H1 (cell line): ENCODE measurements around the gene AK2. TPM values are rescaled to one million over a fixed set of nuclear protein-coding genes. Genes with fewer than 3 reads are reported as not detected.

ENCODE experiments used
- CTCF ChIA-PET: fragments of 300-600 bp; sonication (Branson Sonifier 250); formaldehyde crosslinking; loops from one replicate; lab custom pipeline; 2021; ENCODE audit not compliant: partially characterized antibody; lab: Charles Lee
- POLR2A ChIA-PET: fragments of 300-600 bp; sonication (Branson Sonifier 250); formaldehyde crosslinking; loops from one replicate; lab custom pipeline; 2021; ENCODE audit warnings: inconsistent platforms; ENCODE audit not compliant: partially characterized antibody; lab: Charles Lee
- DNase-seq, 2 experiments: peaks; one replicate each; pipeline versions ENCODE4 v3.0.0 to v3.0.0-alpha.2; 2010 to 2022; ENCODE audit warnings: low spot score in 2 of 2, low read depth in 1 of 2, mixed read lengths in 1 of 2
- FAIRE-seq: peaks from 2 replicates; lab custom pipeline; 2011; peaks lifted over from hg19 to GRCh38; lab: Jason Lieb, UNC
- H2AFZ ChIP-seq: 2 replicates; pipeline ENCODE4 v1.8.1; 2012; ENCODE audit warnings: low read length, inconsistent platforms
- H2AK5ac ChIP-seq: 2 replicates; pipeline ENCODE4 v1.6.1; 2013; ENCODE audit warnings: low read depth, low read length
- H2BK120ac ChIP-seq: replicated peaks from 2 replicates; pipeline ENCODE3; 2013; ENCODE audit warnings: low read depth, low read length, inconsistent platforms
- H2BK12ac ChIP-seq: 2 replicates; pipeline ENCODE4 v1.6.1; 2013; ENCODE audit warnings: low read depth, low read length
- H2BK15ac ChIP-seq: 2 replicates; pipeline ENCODE4 v1.6.1; 2013; ENCODE audit warnings: low read length
- H2BK20ac ChIP-seq: 2 replicates; pipeline ENCODE4 v1.6.1; 2013; ENCODE audit warnings: low read length
- H2BK5ac ChIP-seq: 2 replicates; pipeline ENCODE4 v1.6.1; 2013; ENCODE audit warnings: low read depth, low read length
- H3K14ac ChIP-seq: 2 replicates; pipeline ENCODE4 v1.6.1; 2013; ENCODE audit warnings: inconsistent platforms; ENCODE audit not compliant: insufficient read length
- H3K18ac ChIP-seq: 2 replicates; pipeline ENCODE4 v1.6.1; 2013; ENCODE audit warnings: low read length; ENCODE audit errors: extremely low read depth
- H3K23ac ChIP-seq: 2 replicates; pipeline ENCODE4 v1.6.1; 2013; ENCODE audit warnings: inconsistent platforms; ENCODE audit not compliant: insufficient read length
- H3K23me2 ChIP-seq: 2 replicates; pipeline ENCODE4 v1.6.1; 2013; ENCODE audit warnings: low read depth, low read length
- H3K27ac ChIP-seq: 2 replicates; pipeline ENCODE4 v1.6.1; 2011; ENCODE audit warnings: low read depth, low read length, inconsistent platforms
- H3K27me3 ChIP-seq, 4 experiments: replicated peaks in 1 of 4; 1 replicate in 1 of 4; 2 replicates in 3 of 4; pipeline versions ENCODE4 v1.6.1 to v1.8.1; 2011 to 2013; ENCODE audit warnings: low read length in 3 of 4, mild to moderate bottlenecking in 3 of 4, inconsistent platforms in 2 of 4, mixed read lengths in 2 of 4, moderate library complexity in 1 of 4; ENCODE audit not compliant: control insufficient read depth in 3 of 4, insufficient read depth in 3 of 4; ENCODE audit errors: extremely low read depth in 1 of 4
- H3K36me3 ChIP-seq, 4 experiments: 2 replicates each; pipeline versions ENCODE4 v1.6.1 to v1.8.1; 2011 to 2013; ENCODE audit warnings: mild to moderate bottlenecking in 4 of 4, low read length in 3 of 4, moderate library complexity in 2 of 4, control low read depth in 1 of 4, inconsistent platforms in 1 of 4; ENCODE audit not compliant: insufficient read depth in 4 of 4, control insufficient read depth in 2 of 4
- H3K4ac ChIP-seq: replicated peaks from 2 replicates; pipeline ENCODE3; 2013; ENCODE audit warnings: low read length, low read depth, mixed read lengths, inconsistent platforms; ENCODE audit not compliant: insufficient read length
- H3K4me1 ChIP-seq, 4 experiments: replicated peaks in 1 of 4; 1 replicate in 1 of 4; 2 replicates in 3 of 4; pipeline versions ENCODE4 v1.6.1 to v1.8.1; 2011 to 2013; ENCODE audit warnings: low read length in 3 of 4, inconsistent platforms in 2 of 4, mixed read lengths in 1 of 4; ENCODE audit not compliant: insufficient read depth in 4 of 4, control insufficient read depth in 3 of 4
- H3K4me2 ChIP-seq, 2 experiments: 2 replicates each; pipeline versions ENCODE4 v1.6.1 to v1.8.1; 2011 to 2013; ENCODE audit warnings: low read depth in 2 of 2, low read length in 2 of 2, control low read depth in 1 of 2, inconsistent platforms in 1 of 2, mild to moderate bottlenecking in 1 of 2; ENCODE audit not compliant: insufficient read depth in 1 of 2
- H3K4me3 ChIP-seq, 4 experiments: fragments of 200-600, 300-600 bp in 1 of 4; sonication (generic), shearing (Covaris generic), sonication (Bioruptor Twin) in 1 of 4; 2 replicates each; pipeline versions ENCODE4 v1.5.1 to v1.8.1; 2011 to 2016; ENCODE audit warnings: low read length in 4 of 4, low read depth in 3 of 4, control low read depth in 2 of 4, inconsistent platforms in 2 of 4, mild to moderate bottlenecking in 2 of 4, mixed read lengths in 1 of 4, moderate library complexity in 1 of 4; ENCODE audit not compliant: insufficient read depth in 2 of 4; ENCODE audit errors: extremely low read depth in 1 of 4
- H3K56ac ChIP-seq: replicated peaks from 2 replicates; pipeline ENCODE3; 2013; ENCODE audit warnings: low read depth, mild to moderate bottlenecking, mixed read lengths, low read length, inconsistent platforms; ENCODE audit not compliant: insufficient read length
- H3K79me1 ChIP-seq: 2 replicates; pipeline ENCODE4 v1.6.1; 2013; ENCODE audit warnings: low read depth, low read length, control low read depth
- H3K79me2 ChIP-seq, 2 experiments: 2 replicates each; pipeline versions ENCODE4 v1.6.1 to v1.8.1; 2012 to 2013; ENCODE audit warnings: low read length in 2 of 2, mild to moderate bottlenecking in 2 of 2, inconsistent platforms in 1 of 2; ENCODE audit not compliant: insufficient read depth in 2 of 2, control insufficient read depth in 1 of 2
- H3K9ac ChIP-seq, 4 experiments: replicated peaks in 1 of 4; 1 replicate in 1 of 4; 2 replicates in 3 of 4; pipeline versions ENCODE4 v1.6.1 to v1.8.1; 2011 to 2013; ENCODE audit warnings: low read depth in 3 of 4, low read length in 3 of 4, control low read depth in 2 of 4, mild to moderate bottlenecking in 2 of 4, moderate library complexity in 2 of 4, inconsistent platforms in 1 of 4; ENCODE audit errors: extremely low read depth in 1 of 4
- H3K9me3 ChIP-seq, 2 experiments: 2 replicates each; pipeline versions ENCODE4 v1.6.1 to v1.8.1; 2012 to 2013; ENCODE audit warnings: mild to moderate bottlenecking in 2 of 2, moderate library complexity in 2 of 2, control low read depth in 1 of 2, inconsistent platforms in 1 of 2, low read depth in 1 of 2, low read length in 1 of 2, mixed read lengths in 1 of 2; ENCODE audit not compliant: insufficient read depth in 2 of 2
- H4K20me1 ChIP-seq, 2 experiments: replicated peaks in 1 of 2; 2 replicates each; pipeline versions ENCODE3 to v1.8.1; 2011 to 2013; ENCODE audit warnings: inconsistent platforms in 2 of 2, low read length in 2 of 2, mild to moderate bottlenecking in 1 of 2; ENCODE audit not compliant: insufficient read depth in 2 of 2, control insufficient read depth in 1 of 2
- H4K5ac ChIP-seq: 2 replicates; pipeline ENCODE4 v1.6.1; 2013; ENCODE audit warnings: low read length, low read depth, mixed read lengths, inconsistent platforms; ENCODE audit not compliant: insufficient read length
- H4K8ac ChIP-seq: 2 replicates; pipeline ENCODE4 v1.8.0; 2013; ENCODE audit warnings: mild to moderate bottlenecking, moderate library complexity, low read length, inconsistent platforms; ENCODE audit not compliant: insufficient read depth; ENCODE audit errors: extremely low read depth
- H4K91ac ChIP-seq: replicated peaks from 2 replicates; pipeline ENCODE3; 2013; ENCODE audit warnings: low read length, mixed read lengths, inconsistent platforms; ENCODE audit not compliant: insufficient read length
- BRCA1 ChIP-seq: IDR thresholded peaks from 2 replicates; pipeline ENCODE4 v1.6.1; 2012; ENCODE audit warnings: low read depth, low read length, improper control_type of control experiment
- E2F6 ChIP-seq: IDR thresholded peaks from 2 replicates; pipeline ENCODE4 v1.6.1; 2012; ENCODE audit warnings: inconsistent platforms
- HDAC2 ChIP-seq, 2 experiments: fragments of 300-600 bp in 1 of 2; sonication (generic) in 1 of 2; IDR thresholded peaks; 2 replicates each; pipeline ENCODE4 v1.6.1; 2011 to 2012; ENCODE audit warnings: low read depth in 2 of 2, low read length in 2 of 2, mild to moderate bottlenecking in 2 of 2, moderate library complexity in 2 of 2, borderline replicate concordance in 1 of 2, inconsistent platforms in 1 of 2
- RBBP5 ChIP-seq: IDR thresholded peaks from 2 replicates; pipeline ENCODE4 v1.7.1; 2012; ENCODE audit warnings: low read depth, mild to moderate bottlenecking, inconsistent platforms, low read length, moderate library complexity, borderline replicate concordance
- SIN3A ChIP-seq, 2 experiments: IDR thresholded peaks in 1 of 2; conservative IDR thresholded peaks in 1 of 2; 2 replicates each; pipeline ENCODE4 v1.6.1; 2011 to 2012; ENCODE audit warnings: low read length in 2 of 2, improper control_type of control experiment in 1 of 2, low read depth in 1 of 2, mild to moderate bottlenecking in 1 of 2
- USF2 ChIP-seq: IDR thresholded peaks from 2 replicates; pipeline ENCODE4 v1.6.1; 2011; ENCODE audit warnings: low read length, improper control_type of control experiment
- WGBS, 2 experiments: shearing (Covaris generic) in 1 of 2; methylation state at CpG; one replicate each; pipeline versions ENCODE4 v1.1.6 to v1.1.7; 2013 to 2015; ENCODE audit warnings: low lambda C conversion rate in 2 of 2, mixed read lengths in 2 of 2, inconsistent platforms in 1 of 2, low coverage in 1 of 2, missing lambda C conversion rate in 1 of 2; ENCODE audit not compliant: insufficient replicate concordance in 2 of 2, insufficient coverage in 1 of 2, insufficient read length in 1 of 2; ENCODE audit errors: extremely low coverage in 1 of 2, missing lambda C conversion rate in 1 of 2; 5-methylcytosine and 5-hydroxymethylcytosine counted together
- polyA plus RNA-seq, 7 experiments: library from polyadenylated mRNA; depleted of rRNA in 3 of 7; stranded (reverse) in 5 of 7; unstranded in 2 of 7; fragments of >200 nt in 5 of 7; fragments of 200-250 nt in 2 of 7; gene quantifications; 1 replicate in 5 of 7; 2 replicates in 1 of 7; 4 replicates in 1 of 7; pipeline versions ENCODE4 v1.2.1 to v1.2.3, GENCODE V29; 2011 to 2013; ENCODE audit warnings: missing spikeins in 2 of 7, mixed read lengths in 2 of 7
- total RNA-seq: library from RNA; stranded (reverse); fragmentation: NEBNext Ultra II Directional; extraction: Animal tissue kit (Norgen Biotek cat#: 25700); gene quantifications from 2 replicates; pipeline ENCODE4 v1.2.1, GENCODE V29; 2021

AK2 gene
- total and polyA plus RNA-seq, 2 of the 8 experiments (the other 6 are each of a cell fraction or from before 2014, with no cell fraction given) = 92.3 to 137 TPM

GRCh38 chr1:33012165-33012564 is 24.5 kb downstream of the AK2 start:
- Histone ChIP-seq H3K23ac (no peak overlapping the region), H4K20me1 (peaks cover 0 to 5% of the 10 kb centered on the region in 2 experiments), H3K79me1 (no peaks in the 10 kb centered on the region), H3K79me2 (no peaks in the 10 kb centered on the region), H3K9ac (no peak overlapping the region), H2BK15ac (no peak overlapping the region), H3K27ac (no peak overlapping the region), H3K4me1 (peaks cover 0 to 2% (median 0%) of the 10 kb centered on the region in 4 experiments; a peak in 1 of 7 replicates), H3K36me3 (peaks cover 33 to 63% (median 51%) of the 10 kb centered on the region in 4 experiments), H2BK120ac (no peak overlapping the region), H2BK5ac (no peak overlapping the region), H2BK12ac (no peak overlapping the region), H4K5ac (no peak overlapping the region), H3K14ac (no peak overlapping the region), H3K56ac (no peak overlapping the region), H3K9me3 (no peaks in the 10 kb centered on the region), H2BK20ac (no peak overlapping the region), H2AK5ac (no peak overlapping the region), H3K27me3 (no peaks in the 10 kb centered on the region), H3K4me2 (no peak overlapping the region), H3K4ac (no peak overlapping the region), H4K8ac (no peak overlapping the region), H3K4me3 (no peak overlapping the region), H3K18ac (no peak overlapping the region), H2AFZ (no peak overlapping the region), H3K23me2 (no peaks in the 10 kb centered on the region), H4K91ac (no peak overlapping the region)
- TF ChIP-seq E2F6 = no peak
- TF ChIP-seq USF2 = no peak
- TF ChIP-seq BRCA1 = no peak
- TF ChIP-seq HDAC2 (IDR thresholded peaks at IDR 0.05; ENCODE audit: borderline replicate concordance in 1 of 2, low read depth in 2 of 2, low read length in 2 of 2) = no peak
- no peak for TF ChIP-seq RBBP5
- no peak for TF ChIP-seq SIN3A (conservative IDR thresholded peaks at IDR 0.05 in 1 of 2, IDR thresholded peaks at IDR 0.05 in 1 of 2; ENCODE audit: low read depth in 1 of 2, low read length in 2 of 2)
- no peak for DNase-seq
- CTCF ChIA-PET = interaction anchor here (0.6 kb wide), 1 partner anchor 74 kb away, joined by 3 read pairs; no protein-coding TSS in a partner anchor
- 86% methylated on average over 3 of the region's 3 CpGs; no CpG with 5 or more reads in 1 of the 2 experiments for WGBS, 2 experiments
- POLR2A ChIA-PET = interaction anchor here (1.2 kb wide), 1 partner anchor 13 kb away, joined by 3 read pairs; no protein-coding TSS in a partner anchor
- no peak for FAIRE-seq
